IMR-90 (cell line): Measurements from ENCODE around the gene RHO. TPM values are rescaled to one million over a fixed set of nuclear protein-coding genes. Genes with fewer than 3 reads are reported as not detected.

Source experiments
- ATAC-seq: fragments of 200-7000 bp; cut with Tn5 transposase; 2 replicates; pipeline ENCODE4 v1.9.1; 2020; ENCODE audit warnings: low read depth, mild to moderate bottlenecking, moderate library complexity
- BruUV-seq: library from RNA; stranded (reverse); fragments of 400-500 nt; replicated peaks from 2 replicates; lab custom pipeline; 2021; lab: Mats Ljungman, UMichigan
- CTCF ChIA-PET: fragments of 300-600 bp; formaldehyde crosslinking; extraction: SDS; loops from one replicate; lab custom pipeline; 2021; ENCODE audit warnings: antibody characterized with exemption; lab: Yijun Ruan, JAX
- POLR2A ChIA-PET: fragments of 300-600 bp; sonication (Branson Sonifier 250); formaldehyde crosslinking; loops from one replicate; lab custom pipeline; 2022; ENCODE audit warnings: antibody characterized with exemption; ENCODE audit not compliant: unreplicated experiment; lab: Charles Lee
- DNase-seq: peaks from one replicate; pipeline ENCODE4 v3.0.0; 2013
- H2AFZ ChIP-seq: replicated peaks from 2 replicates; pipeline ENCODE3; 2013; ENCODE audit warnings: low read length, mild to moderate bottlenecking; ENCODE audit not compliant: poor library complexity
- H2AK5ac ChIP-seq: 2 replicates; pipeline ENCODE4 v1.6.1; 2013; ENCODE audit warnings: low read depth, low read length, inconsistent platforms
- H2AK9ac ChIP-seq: replicated peaks from 2 replicates; pipeline ENCODE3; 2013; ENCODE audit warnings: mild to moderate bottlenecking, low read depth, low read length, moderate library complexity; ENCODE audit not compliant: poor library complexity
- H2BK120ac ChIP-seq: 2 replicates; pipeline ENCODE4 v1.6.1; 2013; ENCODE audit warnings: low read depth, low read length, inconsistent platforms
- H2BK15ac ChIP-seq: 3 replicates; pipeline ENCODE4 v1.6.1; 2013; ENCODE audit warnings: low read depth, low read length, inconsistent platforms
- H2BK20ac ChIP-seq: 2 replicates; pipeline ENCODE4 v1.6.1; 2013; ENCODE audit warnings: low read depth, mild to moderate bottlenecking, inconsistent platforms, low read length, moderate library complexity
- H2BK5ac ChIP-seq: 2 replicates; pipeline ENCODE4 v1.6.1; 2013; ENCODE audit warnings: mild to moderate bottlenecking, low read depth, low read length, inconsistent platforms; ENCODE audit not compliant: poor library complexity, severe bottlenecking
- H3K14ac ChIP-seq: replicated peaks from 2 replicates; pipeline ENCODE4 v1.6.1; 2013; ENCODE audit warnings: low read depth, low read length, inconsistent platforms
- H3K18ac ChIP-seq: 2 replicates; pipeline ENCODE4 v1.6.1; 2013; ENCODE audit warnings: low read depth, low read length, control low read depth
- H3K23ac ChIP-seq: 2 replicates; pipeline ENCODE4 v1.6.1; 2013; ENCODE audit warnings: low read depth, low read length, inconsistent platforms
- H3K27ac ChIP-seq: 2 replicates; pipeline ENCODE4 v1.5.1; 2013; ENCODE audit warnings: mild to moderate bottlenecking, control low read depth, low read length; ENCODE audit not compliant: insufficient read depth
- H3K27me3 ChIP-seq: 2 replicates; pipeline ENCODE4 v1.6.1; 2013; ENCODE audit warnings: low read length; ENCODE audit not compliant: control insufficient read depth, insufficient read depth
- H3K36me3 ChIP-seq: 2 replicates; pipeline ENCODE4 v1.6.1; 2013; ENCODE audit warnings: low read length, mixed read lengths; ENCODE audit not compliant: control insufficient read depth, insufficient read depth
- H3K4ac ChIP-seq: 2 replicates; pipeline ENCODE4 v1.6.1; 2013; ENCODE audit warnings: low read depth, low read length, inconsistent platforms
- H3K4me1 ChIP-seq: 2 replicates; pipeline ENCODE4 v1.6.1; 2013; ENCODE audit warnings: low read length, mixed read lengths; ENCODE audit not compliant: control insufficient read depth, insufficient read depth
- H3K4me2 ChIP-seq: 2 replicates; pipeline ENCODE4 v1.6.1; 2013; ENCODE audit warnings: low read depth, mild to moderate bottlenecking, control low read depth, low read length, moderate library complexity
- H3K4me3 ChIP-seq: 2 replicates; pipeline ENCODE4 v1.5.1; 2013; ENCODE audit warnings: low read depth, mild to moderate bottlenecking, control low read depth, low read length, moderate library complexity; ENCODE audit not compliant: insufficient read depth
- H3K56ac ChIP-seq: 2 replicates; pipeline ENCODE4 v1.6.1; 2013; ENCODE audit warnings: low read length, inconsistent platforms; ENCODE audit not compliant: insufficient read depth; ENCODE audit errors: extremely low read depth
- H3K79me1 ChIP-seq, 2 experiments: 2 replicates each; pipeline ENCODE4 v1.6.1; 2013; ENCODE audit warnings: low read length in 2 of 2, inconsistent platforms in 1 of 2, low read depth in 1 of 2
- H3K9ac ChIP-seq: 2 replicates; pipeline ENCODE4 v1.6.1; 2013; ENCODE audit warnings: low read depth, low read length, control low read depth
- H3K9me1 ChIP-seq: 2 replicates; pipeline ENCODE4 v1.6.1; 2013; ENCODE audit warnings: low read length, inconsistent platforms; ENCODE audit not compliant: insufficient read depth
- H3K9me3 ChIP-seq: 2 replicates; pipeline ENCODE4 v1.6.1; 2013; ENCODE audit warnings: low read length; ENCODE audit not compliant: control insufficient read depth, insufficient read depth
- H4K20me1 ChIP-seq: 2 replicates; pipeline ENCODE4 v1.6.1; 2013; ENCODE audit warnings: low read length, inconsistent platforms; ENCODE audit not compliant: insufficient read depth
- H4K5ac ChIP-seq: 2 replicates; pipeline ENCODE4 v1.6.1; 2013; ENCODE audit warnings: mild to moderate bottlenecking, low read depth, low read length, control low read depth
- H4K8ac ChIP-seq, 2 experiments: 2 replicates each; pipeline ENCODE4 v1.6.1; 2013; ENCODE audit warnings: low read depth in 2 of 2, low read length in 2 of 2, control low read depth in 1 of 2, inconsistent platforms in 1 of 2
- H4K91ac ChIP-seq: 2 replicates; pipeline ENCODE4 v1.6.1; 2013; ENCODE audit warnings: low read depth, low read length, inconsistent platforms; ENCODE audit not compliant: insufficient read depth
- BHLHE40 ChIP-seq: fragments of 150-350 bp; IDR thresholded peaks from 2 replicates; pipeline ENCODE4 v1.6.1; 2016; ENCODE audit warnings: mild to moderate bottlenecking, low read depth, low read length
- CEBPB ChIP-seq: IDR thresholded peaks from 2 replicates; pipeline ENCODE4 v1.6.1; 2012; ENCODE audit warnings: low read depth, low read length, improper control_type of control experiment
- CHD1 ChIP-seq: IDR thresholded peaks from 2 replicates; pipeline ENCODE4 v1.6.1; 2012; ENCODE audit warnings: low read depth, low read length, improper control_type of control experiment
- CTCF ChIP-seq: conservative IDR thresholded peaks from 2 replicates; pipeline ENCODE4 v1.5.1; 2012; ENCODE audit warnings: mild to moderate bottlenecking, low read depth, low read length, improper control_type of control experiment
- MAFK ChIP-seq: IDR thresholded peaks from 2 replicates; pipeline ENCODE4 v1.6.1; 2012; ENCODE audit warnings: low read depth, low read length, improper control_type of control experiment
- MAZ ChIP-seq: IDR thresholded peaks from 2 replicates; pipeline ENCODE4 v1.6.1; 2012; ENCODE audit warnings: low read depth, mild to moderate bottlenecking, low read length, improper control_type of control experiment, moderate library complexity, borderline replicate concordance
- MXI1 ChIP-seq: IDR thresholded peaks from 2 replicates; pipeline ENCODE4 v1.6.1; 2012; ENCODE audit warnings: low read depth, mild to moderate bottlenecking, low read length, moderate library complexity, borderline replicate concordance
- NFE2L2 ChIP-seq: fragments of 150-350 bp; IDR thresholded peaks from 2 replicates; pipeline ENCODE4 v1.6.1; 2016; ENCODE audit warnings: low read depth, mild to moderate bottlenecking, low read length
- POLR2A ChIP-seq: IDR thresholded peaks from 2 replicates; pipeline ENCODE4 v1.6.1; 2012; ENCODE audit warnings: mild to moderate bottlenecking, low read depth, low read length
- RAD21 ChIP-seq: IDR thresholded peaks from 2 replicates; pipeline ENCODE4 v1.6.1; 2012; ENCODE audit warnings: low read length, improper control_type of control experiment
- RCOR1 ChIP-seq: IDR thresholded peaks from 2 replicates; pipeline ENCODE4 v1.6.1; 2012; ENCODE audit warnings: mild to moderate bottlenecking, low read length, improper control_type of control experiment; ENCODE audit not compliant: insufficient replicate concordance
- RFX5 ChIP-seq: IDR thresholded peaks from 2 replicates; pipeline ENCODE4 v1.8.0; 2012; ENCODE audit warnings: low read depth, mild to moderate bottlenecking, low read length, moderate library complexity
- SMC3 ChIP-seq: fragments of 150-350 bp; IDR thresholded peaks from 2 replicates; pipeline ENCODE4 v1.6.1; 2016; ENCODE audit warnings: low read depth, mild to moderate bottlenecking, antibody characterized with exemption, low read length, moderate library complexity
- USF2 ChIP-seq: fragments of 150-350 bp; IDR thresholded peaks from 2 replicates; pipeline ENCODE4 v1.6.1; 2017; ENCODE audit warnings: mild to moderate bottlenecking, antibody characterized with exemption, low read length, low read depth
- WGBS, 2 experiments: methylation state at CpG; one replicate each; pipeline versions ENCODE4 v1.1.5 to v1.1.7; 2013; ENCODE audit warnings: missing lambda C conversion rate in 2 of 2; ENCODE audit not compliant: insufficient read length in 1 of 2; ENCODE audit errors: extremely low coverage in 2 of 2; 5-methylcytosine and 5-hydroxymethylcytosine counted together
- dilution Hi-C: fragments of 300-500 bp; cut with HindIII; formaldehyde crosslinking; loops from one replicate; pipeline ENCODE4 v1.14.3; 2018; ENCODE audit warnings: low sequenced_read_pairs; ENCODE audit not compliant: unreplicated experiment
- in situ Hi-C: fragments of 300-500 bp; cut with MboI; formaldehyde crosslinking; loops from 3 replicates; pipeline ENCODE4 v1.14.3; 2019; ENCODE audit warnings: low sequenced_read_pairs, inconsistent platforms, mixed read lengths
- intact Hi-C: fragments of 100-400 bp; cut with micrococcal nuclease; formaldehyde crosslinking; loops from 2 replicates; pipeline ENCODE4 v1.10.0; 2022
- polyA plus RNA-seq, 3 experiments: library from polyadenylated mRNA; depleted of rRNA; stranded (reverse); fragments of >200 nt; gene quantifications; 2 replicates each; pipeline ENCODE4 v1.2.3, GENCODE V29; 2012; ENCODE audit warnings: low replicate concordance in 1 of 3
- total RNA-seq: library from RNA; depleted of rRNA; stranded (reverse); fragments of >200 nt; gene quantifications from 2 replicates; pipeline ENCODE4 v1.2.3, GENCODE V29; 2012

The RHO gene
- total and polyA plus RNA-seq, 2 of the 4 experiments (the other 2 are of a cell fraction), result not detected

GRCh38 chr3:129558772-129559564 is 30.5 kb downstream of the RHO start:
- no peaks in the 10 kb centered on the region for H3K9me3 ChIP-seq
- peak overlapping the region; percentile 59 for H2AFZ ChIP-seq
- WGBS, 2 experiments, result 93% methylated on average over 3 of the region's 11 CpGs; no CpG with 5 or more reads in 1 of the 2 experiments
- H2AK9ac ChIP-seq, result peak overlapping the region; percentile 96
- H3K36me3 ChIP-seq, result peaks cover 42% of the 10 kb centered on the region
- ChIA-PET POLR2A (interaction anchor here (0.6 kb wide), 1 partner anchor 1769 kb away, joined by 16 read pairs; no protein-coding TSS in a partner anchor), CTCF (interaction anchor here (0.7 to 1.3 kb wide), 2 partner anchors 46 to 73 kb away, joined by 3 read pairs; no protein-coding TSS in a partner anchor)
- in situ Hi-C loops (no loop called here), intact Hi-C loops (no loop called here), dilution Hi-C loops (no loop called here)
- peaks cover 39% of the 10 kb centered on the region for H3K4me1 ChIP-seq
- H3K56ac ChIP-seq, result peak overlapping the region; percentile 43; the same call in 1 of the 2 replicates
- ATAC-seq, result peak; percentile 56
- peak overlapping the region; percentile 96 for H3K14ac ChIP-seq
- no peaks in the 10 kb centered on the region for H4K20me1 ChIP-seq
- peak overlapping the region; percentile 95 for H2BK20ac ChIP-seq
- DNase-seq, result peak; percentile 74
- peak overlapping the region; percentile 97 for H4K91ac ChIP-seq
- peak overlapping the region; percentile 90 to 99 for H4K8ac ChIP-seq
- peak overlapping the region; percentile 96 for H2BK5ac ChIP-seq
- H2BK15ac ChIP-seq, result peak overlapping the region; percentile 61; the same call in 2 of the 3 replicates
- no peaks in the 10 kb centered on the region for H3K27me3 ChIP-seq
- peak overlapping the region; percentile 99 for H2AK5ac ChIP-seq
- H4K5ac ChIP-seq, result peak overlapping the region; percentile 94
- peak overlapping the region; percentile 98 for H3K4ac ChIP-seq
- no TSS peak for BruUV-seq
- peak overlapping the region; percentile 88 for H2BK120ac ChIP-seq
- H3K79me1 ChIP-seq, result peaks cover 13 to 41% of the 10 kb centered on the region in 2 experiments; a peak in 3 of 4 replicates
- peak overlapping the region; percentile 93 for H3K23ac ChIP-seq
- peak overlapping the region; percentile 98 for H3K27ac ChIP-seq
- H3K4me3 ChIP-seq, result no peak overlapping the region
- H3K4me2 ChIP-seq, result peak overlapping the region; percentile 61
- peak overlapping the region; percentile 47 for H3K9ac ChIP-seq
- peak overlapping the region; percentile 86 for H3K18ac ChIP-seq
- H3K9me1 ChIP-seq, result peaks cover 25% of the 10 kb centered on the region
- no peak for TF ChIP-seq MXI1
- no peak for TF ChIP-seq BHLHE40
- TF ChIP-seq RFX5, result no peak
- TF ChIP-seq CHD1, result no peak
- TF ChIP-seq POLR2A, result no peak
- no peak for TF ChIP-seq CEBPB
- no peak for TF ChIP-seq USF2
- no peak for TF ChIP-seq MAFK
- no peak for TF ChIP-seq RCOR1
- TF ChIP-seq MAZ, result peak; percentile 38; the same call in 1 of the 2 replicates
- no peak for TF ChIP-seq CTCF
- peak; percentile 35; the same call in 1 of the 2 replicates for TF ChIP-seq SMC3
- TF ChIP-seq NFE2L2, result peak; percentile 82
- TF ChIP-seq RAD21, result no peak
